ENCODE results near the gene RPRD1B. TPM values are rescaled to one million over a fixed set of nuclear protein-coding genes. Genes with fewer than 3 reads are reported as not detected.

RPRD1B gene
- total and polyA plus RNA-seq, 5 donors: 18.5 to 88.5 (median 67.7) TPM

DNA sequence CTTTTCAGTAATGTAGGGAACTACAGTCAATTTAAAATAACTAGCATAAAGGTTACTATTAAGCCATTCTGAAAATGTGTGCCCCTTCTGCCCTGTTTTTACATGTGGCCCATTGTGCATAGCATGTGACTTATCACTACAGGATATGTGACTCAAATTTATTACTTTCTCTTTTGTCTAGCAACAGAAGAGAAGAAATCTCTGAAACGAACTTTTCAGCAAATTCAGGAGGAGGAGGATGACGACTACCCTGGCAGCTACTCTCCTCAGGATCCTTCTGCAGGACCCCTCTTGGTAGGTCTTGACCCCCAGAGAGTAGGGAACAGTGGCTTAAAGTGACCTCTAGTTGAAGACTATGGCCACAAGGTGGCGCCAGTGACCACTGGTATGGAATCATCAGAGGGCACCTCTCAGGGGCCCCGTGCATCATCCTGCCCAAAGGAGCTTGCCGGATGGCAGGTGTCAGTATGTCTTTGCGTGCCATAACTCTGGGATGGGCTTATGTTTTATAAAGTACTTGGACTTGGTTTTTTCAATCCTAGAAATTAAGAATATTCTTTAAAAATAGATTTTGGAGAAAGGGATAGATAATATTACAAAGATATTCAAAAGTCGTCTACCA lies 23.9 kb downstream of the RPRD1B start:
- Histone ChIP-seq H3K4me3 (ENCODE audit: low read length) (no peak overlapping the region), H3K27ac (ENCODE audit: low read length) (no peak overlapping the region), H3K9me3 (ENCODE audit: control insufficient read depth, low read length) (no peaks in the 10 kb centered on the region), H3K27me3 (ENCODE audit: control insufficient read depth, insufficient read depth) (no peaks in the 10 kb centered on the region), H3K4me1 (ENCODE audit: control insufficient read depth, insufficient read depth, low read length) (no peaks in the 10 kb centered on the region)
- peak; percentile 87 to 90 for ATAC-seq
- intact Hi-C loops (cut with DNase I): loop anchor here (2.0 to 5.0 kb wide), 4 partner anchors 105 to 163 kb away; partner anchors contain the start of gene TGM2 (in 1 of the 4)
- WGBS: 13% methylated on average over 7 of the region's 7 CpGs
- DNase-seq: peak; percentile 89 to 96 (median 92)

DNA sequence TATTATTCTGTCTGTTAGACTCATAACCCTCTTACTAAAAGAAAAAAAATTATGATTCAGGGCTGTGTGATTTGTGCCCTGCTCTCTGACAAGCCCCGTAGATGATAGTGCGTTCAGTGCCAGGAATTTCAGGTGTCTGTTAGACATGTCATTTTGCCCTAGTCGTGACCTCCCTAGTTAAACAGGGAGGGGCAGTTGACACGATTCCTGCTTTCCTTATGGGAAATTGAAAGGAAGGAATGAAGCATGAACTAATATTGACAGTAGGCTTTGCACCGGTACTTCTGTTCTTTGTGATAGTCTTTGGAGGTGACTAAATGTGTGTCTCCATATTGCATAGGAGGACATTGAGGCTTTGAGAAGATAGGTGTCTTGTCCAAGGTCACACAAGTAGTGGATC lies 26.3 kb downstream of the RPRD1B start:
- intact Hi-C loops (cut with DNase I): loop anchor here (5.0 kb wide), 3 partner anchors 102 to 157 kb away; partner anchors contain the start of gene TGM2 (in 2 of the 4)
- 73% methylated on average over 5 of the region's 5 CpGs for WGBS
- no peak overlapping the region for H3K4me3 ChIP-seq (ENCODE audit: low read length)
- DNase-seq (no peak), ATAC-seq (no peak)
- H3K27me3 ChIP-seq (ENCODE audit: control insufficient read depth, insufficient read depth): no peaks in the 10 kb centered on the region
- no peaks in the 10 kb centered on the region for H3K9me3 ChIP-seq (ENCODE audit: control insufficient read depth, low read length)
- H3K27ac ChIP-seq (ENCODE audit: low read length): no peak overlapping the region
- H3K4me1 ChIP-seq (ENCODE audit: control insufficient read depth, insufficient read depth, low read length): no peaks in the 10 kb centered on the region

- Histone ChIP-seq H3K27me3 (ENCODE audit: control insufficient read depth, insufficient read depth) (no peaks in the 10 kb centered on the region), H3K4me1 (ENCODE audit: control insufficient read depth, insufficient read depth, low read length) (no peaks in the 10 kb centered on the region), H3K9me3 (ENCODE audit: control insufficient read depth, low read length) (no peaks in the 10 kb centered on the region), H3K4me3 (ENCODE audit: low read length) (no peak overlapping the region), H3K27ac (ENCODE audit: low read length) (no peak overlapping the region)
- intact Hi-C loops (cut with DNase I): loop anchor here in 1 of 4 donors (5.0 kb wide), 1 partner anchor 107 kb away; the partner anchor contains the start of gene TGM2
- no peak for ATAC-seq
- 66% methylated on average over 5 of the region's 5 CpGs for WGBS
- no peak for DNase-seq
Measured at GRCh38 chr20:38060536-38060935, 27.0 kb downstream of the RPRD1B start.

DNA sequence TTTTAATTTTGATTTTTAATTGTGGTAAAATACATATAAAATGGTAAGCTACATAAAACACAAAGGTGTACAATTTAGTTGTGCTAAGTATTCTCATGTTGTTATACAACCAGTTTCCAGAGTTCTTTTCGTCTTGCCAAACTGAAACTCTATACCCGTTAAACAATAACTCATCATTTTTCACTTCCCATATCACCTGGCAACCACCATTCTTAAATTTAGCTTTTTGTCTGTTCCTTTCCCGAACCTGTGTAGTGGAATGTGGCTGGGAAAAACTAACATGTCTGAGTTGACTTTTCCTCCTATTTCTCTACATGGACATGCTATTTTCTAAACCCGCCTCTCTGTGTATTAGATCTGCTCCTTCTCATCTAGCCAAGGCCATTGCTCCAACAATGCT lies 27.6 kb downstream of the RPRD1B start:
- no peak overlapping the region for H3K27ac ChIP-seq (ENCODE audit: low read length)
- 78% methylated on average over 4 of the region's 4 CpGs for WGBS

GRCh38 chr20:38062890-38063289 lies 29.3 kb downstream of the RPRD1B start:
- intact Hi-C loops (cut with DNase I): loop anchor here in 1 of 4 donors (5.0 kb wide), 1 partner anchor 104 kb away; the partner anchor contains the start of gene TGM2
- H3K9me3 ChIP-seq (ENCODE audit: control insufficient read depth, low read length): no peaks in the 10 kb centered on the region
- no peaks in the 10 kb centered on the region for H3K27me3 ChIP-seq (ENCODE audit: control insufficient read depth, insufficient read depth)
- H3K27ac ChIP-seq (ENCODE audit: low read length): no peak overlapping the region
- no peaks in the 10 kb centered on the region for H3K4me1 ChIP-seq (ENCODE audit: control insufficient read depth, insufficient read depth, low read length)
- WGBS: 67% methylated on average over 5 of the region's 5 CpGs
- H3K4me3 ChIP-seq (ENCODE audit: low read length): no peak overlapping the region
- no peak for ATAC-seq
- no peak for DNase-seq

More for the DNA sequence above, 27.6 kb downstream of the RPRD1B start:
- DNase-seq: no peak
- intact Hi-C loops (cut with DNase I): loop anchor here in 1 of 4 donors (5.0 kb wide), 1 partner anchor 106 kb away; the partner anchor contains the start of gene TGM2
- Histone ChIP-seq H3K27me3 (ENCODE audit: control insufficient read depth, insufficient read depth) (no peaks in the 10 kb centered on the region), H3K4me1 (ENCODE audit: control insufficient read depth, insufficient read depth, low read length) (no peaks in the 10 kb centered on the region), H3K4me3 (ENCODE audit: low read length) (no peak overlapping the region), H3K9me3 (ENCODE audit: control insufficient read depth, low read length) (no peaks in the 10 kb centered on the region)
- ATAC-seq: no peak

DNA sequence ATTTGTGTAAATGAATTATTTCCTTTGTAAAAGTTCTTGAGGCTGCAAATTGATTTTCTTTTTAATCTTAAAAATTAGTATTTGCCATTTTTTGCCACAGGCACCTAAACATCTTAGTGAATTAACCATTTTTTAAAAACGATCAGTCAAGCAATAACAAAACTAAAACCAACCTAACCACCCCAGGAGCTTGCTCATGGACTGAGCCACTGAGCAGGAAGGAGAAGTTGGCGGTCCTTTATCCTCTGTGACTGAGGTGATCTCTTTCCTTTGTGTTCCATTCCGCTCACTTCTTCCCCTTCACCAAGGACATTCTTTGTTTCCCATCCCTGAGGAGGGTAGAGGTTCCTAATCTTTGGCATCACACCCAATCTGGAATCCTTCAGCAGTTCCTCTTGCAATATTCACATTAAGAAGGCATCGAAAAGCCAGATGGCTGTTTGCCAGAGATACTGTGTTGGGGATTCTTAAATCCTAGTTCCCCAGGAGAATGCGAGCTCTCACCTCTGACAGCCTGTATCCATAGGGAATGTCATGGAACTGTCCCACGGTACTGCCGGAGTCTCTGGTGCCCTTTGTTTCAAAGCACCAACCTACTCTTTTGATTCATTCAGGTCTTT lies 30.5 kb downstream of the RPRD1B start:
- no peak for ATAC-seq
- Histone ChIP-seq H3K4me1 (ENCODE audit: control insufficient read depth, insufficient read depth, low read length) (no peaks in the 10 kb centered on the region), H3K4me3 (ENCODE audit: low read length) (no peak overlapping the region), H3K27ac (ENCODE audit: low read length) (no peak overlapping the region), H3K9me3 (ENCODE audit: control insufficient read depth, low read length) (no peaks in the 10 kb centered on the region), H3K27me3 (ENCODE audit: control insufficient read depth, insufficient read depth) (no peaks in the 10 kb centered on the region)
- intact Hi-C loops (cut with DNase I): loop anchor here in 1 of 4 donors (5.0 kb wide), 1 partner anchor 103 kb away; the partner anchor contains the start of gene TGM2
- 71% methylated on average over 7 of the region's 7 CpGs for WGBS
- DNase-seq: no peak

DNA sequence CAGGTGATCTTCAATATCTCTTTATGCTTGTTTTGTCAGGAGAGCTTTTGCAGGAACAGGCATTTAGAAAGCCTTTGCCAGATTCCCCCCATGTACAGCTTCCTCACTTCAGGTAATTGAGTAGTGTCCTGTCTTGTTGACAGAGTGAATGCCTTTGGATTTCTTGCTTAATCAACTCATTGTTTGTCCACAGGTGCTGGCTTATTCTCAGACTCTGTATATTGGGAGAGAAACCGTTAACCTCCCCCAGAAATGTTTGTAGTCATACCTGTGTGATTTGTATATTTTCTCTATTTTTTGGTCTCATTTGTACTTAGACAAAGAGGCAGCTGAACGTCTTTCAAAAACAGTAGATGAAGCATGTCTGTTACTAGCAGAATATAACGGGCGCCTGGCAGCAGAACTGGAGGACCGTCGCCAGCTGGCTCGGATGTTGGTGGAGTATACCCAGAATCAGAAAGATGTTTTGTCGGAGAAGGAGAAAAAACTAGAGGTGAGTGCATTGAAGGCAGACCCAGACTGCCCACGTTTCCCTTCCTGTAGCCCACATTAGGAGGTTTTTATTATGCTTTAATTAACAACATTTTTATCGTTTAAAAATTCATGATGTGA lies 32.3 kb downstream of the RPRD1B start:
- DNase-seq (peak; percentile 30 to 76 (median 74)), ATAC-seq (peak in 1 of 2 donors; percentile 30)
- no peak overlapping the region for H3K4me3 ChIP-seq (ENCODE audit: low read length)
- peak overlapping the region; percentile 45 for H3K27ac ChIP-seq (ENCODE audit: low read length)
- no peaks in the 10 kb centered on the region for H3K27me3 ChIP-seq (ENCODE audit: control insufficient read depth, insufficient read depth)
- no peaks in the 10 kb centered on the region for H3K4me1 ChIP-seq (ENCODE audit: control insufficient read depth, insufficient read depth, low read length)
- WGBS: 52% methylated on average over 10 of the region's 10 CpGs
- intact Hi-C loops (cut with DNase I): no loop called here
- H3K9me3 ChIP-seq (ENCODE audit: control insufficient read depth, low read length): no peaks in the 10 kb centered on the region

GRCh38 chr20:38066969-38067716 lies 33.6 kb downstream of the RPRD1B start:
- WGBS: 48% methylated on average over 9 of the region's 9 CpGs
- peak overlapping the region; percentile 60 for H3K27ac ChIP-seq (ENCODE audit: low read length)
- no peaks in the 10 kb centered on the region for H3K9me3 ChIP-seq (ENCODE audit: control insufficient read depth, low read length)
- peak; percentile 72 to 76 for ATAC-seq
- no peaks in the 10 kb centered on the region for H3K4me1 ChIP-seq (ENCODE audit: control insufficient read depth, insufficient read depth, low read length)
- no peaks in the 10 kb centered on the region for H3K27me3 ChIP-seq (ENCODE audit: control insufficient read depth, insufficient read depth)
- no peak for DNase-seq
- H3K4me3 ChIP-seq (ENCODE audit: low read length): no peak overlapping the region
- intact Hi-C loops (cut with DNase I): no loop called here

DNA sequence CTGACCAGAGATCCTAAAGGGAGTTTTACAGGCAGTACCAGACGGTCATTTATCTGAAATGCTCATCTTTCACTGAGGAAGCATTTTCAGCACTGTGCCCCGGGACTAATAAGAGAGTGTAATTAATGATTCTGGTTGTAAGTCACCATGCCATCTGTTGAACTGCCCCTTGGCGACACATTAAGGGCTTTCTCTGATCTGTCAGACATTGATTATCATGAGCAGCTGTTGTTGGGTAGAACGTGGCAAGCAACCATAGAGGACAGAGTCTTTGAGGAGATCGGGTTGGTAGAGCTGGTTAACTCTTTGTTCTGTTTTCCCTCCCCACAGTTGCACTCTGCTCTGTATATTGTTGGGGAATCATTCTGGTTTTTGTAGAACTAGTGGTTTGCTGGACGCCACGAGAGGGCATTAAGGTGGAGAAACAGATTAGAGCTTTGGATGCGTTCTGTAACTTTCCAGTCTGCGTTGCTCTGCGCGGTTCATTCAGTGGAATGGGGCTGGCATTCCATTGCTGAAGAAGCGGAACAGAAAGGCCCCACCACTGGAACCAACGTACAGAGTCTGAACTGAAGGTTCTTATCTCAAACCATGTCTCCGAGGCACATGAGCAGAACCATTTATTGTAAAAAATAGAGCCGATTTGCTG lies 34.3 kb downstream of the RPRD1B start:
- H3K4me3 ChIP-seq (ENCODE audit: low read length): no peak overlapping the region
- ATAC-seq (peak in 1 of 2 donors; percentile 5), DNase-seq (no peak)
- H3K27me3 ChIP-seq (ENCODE audit: control insufficient read depth, insufficient read depth): no peaks in the 10 kb centered on the region
- H3K9me3 ChIP-seq (ENCODE audit: control insufficient read depth, low read length): no peaks in the 10 kb centered on the region
- peak overlapping the region; percentile 60 for H3K27ac ChIP-seq (ENCODE audit: low read length)
- WGBS: 81% methylated on average over 15 of the region's 15 CpGs
- H3K4me1 ChIP-seq (ENCODE audit: control insufficient read depth, insufficient read depth, low read length): no peaks in the 10 kb centered on the region
- intact Hi-C loops (cut with DNase I): no loop called here

- Histone ChIP-seq H3K4me1 (ENCODE audit: control insufficient read depth, insufficient read depth, low read length) (peaks cover 6% of the 10 kb centered on the region), H3K9me3 (ENCODE audit: control insufficient read depth, low read length) (no peaks in the 10 kb centered on the region), H3K4me3 (ENCODE audit: low read length) (no peak overlapping the region), H3K27me3 (ENCODE audit: control insufficient read depth, insufficient read depth) (no peaks in the 10 kb centered on the region), H3K27ac (ENCODE audit: low read length) (peak overlapping the region; percentile 80)
- WGBS: 37% methylated on average over 1 of the region's 1 CpG
- ATAC-seq: peak in 1 of 2 donors; percentile 27
- intact Hi-C loops (cut with DNase I): loop anchor here (5.0 to 10.0 kb wide), 4 partner anchors 52 to 144 kb away; partner anchors contain the start of gene TGM2 (in 2 of the 4)
- no peak for DNase-seq
Measured at GRCh38 chr20:38072898-38073297, 39.4 kb downstream of the RPRD1B start.

Measured in right cardiac atrium (tissue), 5 donors.